HEK293T (cell line): ENCODE data around the gene NGEF.

Source experiments
- CTBP1 ChIP-seq: fragments of 450-650 bp; IDR thresholded peaks from 2 replicates; pipeline ENCODE4 v1.6.1; 2016; ENCODE audit warnings: borderline replicate concordance
- FOXA1 ChIP-seq: fragments of 450-650 bp; IDR thresholded peaks from 2 replicates; pipeline ENCODE4 v1.6.1; 2016; ENCODE audit warnings: mild to moderate bottlenecking
- FOXK2 ChIP-seq: fragments of 450-650 bp; IDR thresholded peaks from 2 replicates; pipeline ENCODE4 v1.6.1; 2016; ENCODE audit warnings: mild to moderate bottlenecking
- L3MBTL2 ChIP-seq: fragments of 450-650 bp; conservative IDR thresholded peaks from 2 replicates; pipeline ENCODE4 v1.6.1; 2016; ENCODE audit warnings: mild to moderate bottlenecking
- NFRKB ChIP-seq: fragments of 450-650 bp; IDR thresholded peaks from 2 replicates; pipeline ENCODE4 v1.6.1; 2016; ENCODE audit warnings: mild to moderate bottlenecking, moderate library complexity
- SUZ12 ChIP-seq: fragments of 450-650 bp; IDR thresholded peaks from 2 replicates; pipeline ENCODE4 v1.6.1; 2016; ENCODE audit warnings: mild to moderate bottlenecking
- TARDBP ChIP-seq: fragments of 450-650 bp; IDR thresholded peaks from 2 replicates; pipeline ENCODE4 v1.6.1; 2016
- ZNF384 ChIP-seq: fragments of 450-650 bp; IDR thresholded peaks from 2 replicates; pipeline ENCODE4 v1.6.1; 2016

DNA sequence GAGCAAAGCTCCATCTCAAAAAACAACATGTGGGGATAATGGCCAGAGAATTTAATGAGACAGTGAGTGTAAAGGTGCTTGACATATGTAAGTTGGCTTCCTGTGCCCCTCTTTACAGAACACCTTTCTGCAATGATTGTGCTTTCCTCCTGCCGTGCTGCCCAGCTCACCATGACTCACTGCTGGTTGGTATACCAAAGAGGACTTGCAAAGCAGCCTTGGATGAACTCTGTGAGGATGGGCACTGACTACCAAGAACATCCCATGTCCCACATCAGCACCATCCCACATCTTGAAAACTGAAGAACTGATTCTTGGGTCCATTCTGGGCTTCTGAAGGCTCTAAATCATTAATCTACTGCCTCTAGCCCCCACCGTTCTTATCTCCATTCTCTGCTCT, 52.2 kb downstream of the NGEF start:
- no peak for TF ChIP-seq L3MBTL2
- no peak for TF ChIP-seq FOXA1
- TF ChIP-seq NFRKB = no peak
- TF ChIP-seq FOXK2 = no peak
- no peak for TF ChIP-seq SUZ12
- no peak for TF ChIP-seq TARDBP
- no peak for TF ChIP-seq ZNF384
- no peak for TF ChIP-seq CTBP1
